WTC11 (cell line): ENCODE results near the gene C12orf56. TPM values are rescaled to one million over a fixed set of nuclear protein-coding genes. Genes with fewer than 3 reads are reported as not detected.

Experiments
- ATAC-seq: fragments of 200-7000 bp; cut with Tn5 transposase; 2 replicates; pipeline ENCODE4 v1.10.0; 2021; ENCODE audit warnings: mild to moderate bottlenecking, moderate library complexity
- CTCF ChIA-PET: fragments of 300-600 bp; sonication (Branson Sonifier 250); formaldehyde crosslinking; loops from one replicate; lab custom pipeline; 2021; ENCODE audit warnings: antibody characterized with exemption; lab: Charles Lee
- POLR2A ChIA-PET: fragments of 350-600 bp; sonication (Branson Sonifier 250); formaldehyde crosslinking; loops from one replicate; lab custom pipeline; 2021; ENCODE audit warnings: antibody characterized with exemption; lab: Charles Lee
- DNase-seq: peaks from one replicate; pipeline ENCODE4 v3.0.0; 2021; ENCODE audit warnings: low spot score
- H3K27ac Mint-ChIP-seq: 2 replicates; pipeline ENCODE4 v1.8.0; 2021; ENCODE audit warnings: mixed read lengths
- H3K27me3 Mint-ChIP-seq: 2 replicates; pipeline ENCODE4 v1.8.0; 2021; ENCODE audit warnings: low read depth, mild to moderate bottlenecking, moderate library complexity, mixed read lengths
- H3K36me3 Mint-ChIP-seq: 2 replicates; pipeline ENCODE4 v1.8.0; 2021; ENCODE audit warnings: mixed read lengths
- H3K4me1 Mint-ChIP-seq: 2 replicates; pipeline ENCODE4 v1.8.0; 2022; ENCODE audit warnings: mixed read lengths
- H3K4me3 Mint-ChIP-seq: 2 replicates; pipeline ENCODE4 v1.8.0; 2021; ENCODE audit warnings: mild to moderate bottlenecking, moderate library complexity, mixed read lengths
- H3K9me3 Mint-ChIP-seq: 2 replicates; pipeline ENCODE4 v1.8.0; 2021; ENCODE audit warnings: mixed read lengths
- ATF1 ChIP-seq: sonication (generic); formaldehyde crosslinking; IDR thresholded peaks from 2 replicates; pipeline ENCODE4 v1.8.1; 2023; ENCODE audit warnings: mild to moderate bottlenecking, moderate library complexity, missing genetic modification reagents
- CREB1 ChIP-seq: sonication (generic); formaldehyde crosslinking; IDR thresholded peaks from 2 replicates; pipeline ENCODE4 v1.8.0; 2023; ENCODE audit warnings: mild to moderate bottlenecking, missing genetic modification reagents
- ELF4 ChIP-seq: sonication (generic); formaldehyde crosslinking; IDR thresholded peaks from 2 replicates; pipeline ENCODE4 v1.8.1; 2022; ENCODE audit warnings: low read depth, mild to moderate bottlenecking, moderate library complexity, missing genetic modification reagents
- EMX1 ChIP-seq: fragments of 250-450 bp; sonication (Bioruptor Pico); IDR thresholded peaks from 2 replicates; pipeline ENCODE4 v1.8.0; 2021; ENCODE audit warnings: mild to moderate bottlenecking
- KAT7 ChIP-seq: sonication (generic); formaldehyde crosslinking; IDR thresholded peaks from 2 replicates; pipeline ENCODE4 v1.8.1; 2023; ENCODE audit warnings: missing genetic modification reagents, mild to moderate bottlenecking, borderline replicate concordance
- SMAD3 ChIP-seq: sonication (generic); formaldehyde crosslinking; IDR thresholded peaks from 2 replicates; pipeline ENCODE4 v1.8.0; 2022; ENCODE audit warnings: missing genetic modification reagents, mild to moderate bottlenecking, borderline replicate concordance
- ZNF263 ChIP-seq: sonication (generic); formaldehyde crosslinking; IDR thresholded peaks from 2 replicates; pipeline ENCODE4 v1.8.1; 2022; ENCODE audit warnings: low read depth, mild to moderate bottlenecking, moderate library complexity, missing genetic modification reagents
- ZNF317 ChIP-seq: sonication (generic); formaldehyde crosslinking; IDR thresholded peaks from 2 replicates; pipeline ENCODE4 v1.8.1; 2023; ENCODE audit warnings: low read depth, mild to moderate bottlenecking, moderate library complexity, missing genetic modification reagents, borderline replicate concordance
- total RNA-seq: library from RNA; stranded (reverse); gene quantifications from 3 replicates; pipeline ENCODE4 v1.2.3, GENCODE V29; 2021
- TF ChIP-seq, protein P1 (sequence below): fragments of 250-450 bp; sonication (Bioruptor Pico); IDR thresholded peaks from 2 replicates; pipeline ENCODE4 v1.9.0; 2021; ENCODE audit warnings: mild to moderate bottlenecking
- TF ChIP-seq, protein P2 (sequence below): sonication (generic); formaldehyde crosslinking; IDR thresholded peaks from 2 replicates; pipeline ENCODE4 v1.8.1; 2022; ENCODE audit warnings: mild to moderate bottlenecking, missing genetic modification reagents, moderate library complexity, borderline replicate concordance
- TF ChIP-seq, protein P3 (sequence below): fragments of 250-450 bp; sonication (Bioruptor Pico); IDR thresholded peaks from 2 replicates; pipeline ENCODE4 v2.1.2; 2022; ENCODE audit warnings: mild to moderate bottlenecking, moderate library complexity
- TF ChIP-seq, protein P4 (sequence below): sonication (generic); formaldehyde crosslinking; IDR thresholded peaks from 2 replicates; pipeline ENCODE4 v1.8.0; 2022; ENCODE audit warnings: missing genetic modification reagents
- TF ChIP-seq, protein P5 (sequence below): fragments of 250-450 bp; sonication (Bioruptor Pico); IDR thresholded peaks from 2 replicates; pipeline ENCODE4 v1.9.0; 2021; ENCODE audit warnings: mild to moderate bottlenecking
- TF ChIP-seq, protein P6 (sequence below): sonication (generic); formaldehyde crosslinking; IDR thresholded peaks from 2 replicates; pipeline ENCODE4 v1.8.1; 2022; ENCODE audit warnings: mild to moderate bottlenecking, moderate library complexity, missing genetic modification reagents
- TF ChIP-seq, protein P7 (sequence below): sonication (generic); formaldehyde crosslinking; IDR thresholded peaks from 2 replicates; pipeline ENCODE4 v1.8.0; 2023; ENCODE audit warnings: missing genetic modification reagents, mild to moderate bottlenecking, borderline replicate concordance

The C12orf56 gene
- total RNA-seq, 1 experiment from 2014 or later: 2.5 TPM

DNA sequence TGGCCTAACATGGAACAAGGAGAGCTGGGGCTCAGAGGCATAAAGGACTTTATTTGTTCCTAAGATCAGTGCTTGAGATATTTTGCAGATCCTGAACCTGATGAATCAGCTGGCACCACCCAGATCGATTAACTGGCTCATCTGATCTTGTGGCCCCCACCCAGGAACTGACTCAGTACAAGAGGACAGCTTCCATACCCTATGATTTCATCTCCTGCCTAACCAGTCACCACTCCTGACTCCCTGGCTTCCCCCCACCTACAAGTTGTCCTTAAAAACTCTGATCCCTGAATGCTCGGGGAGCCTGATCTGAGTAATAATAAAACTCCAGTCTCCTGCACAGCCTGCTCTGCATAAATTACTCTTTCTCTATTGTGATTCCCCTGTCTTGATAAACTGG is 5.1 kb downstream of the C12orf56 start:
- ATAC-seq: no peak
- Mint-ChIP-seq H3K9me3 (peaks cover 14% of the 10 kb centered on the region), H3K4me3 (no peak overlapping the region), H3K27ac (no peak overlapping the region), H3K4me1 (peaks cover 3% of the 10 kb centered on the region; the same call in 1 of the 2 replicates), H3K27me3 (peaks cover 9% of the 10 kb centered on the region), H3K36me3 (peaks cover 14% of the 10 kb centered on the region)
- DNase-seq: no peak
- CTCF ChIA-PET: no interaction called here
- POLR2A ChIA-PET: no interaction called here
- TF ChIP-seq, protein P1, sequence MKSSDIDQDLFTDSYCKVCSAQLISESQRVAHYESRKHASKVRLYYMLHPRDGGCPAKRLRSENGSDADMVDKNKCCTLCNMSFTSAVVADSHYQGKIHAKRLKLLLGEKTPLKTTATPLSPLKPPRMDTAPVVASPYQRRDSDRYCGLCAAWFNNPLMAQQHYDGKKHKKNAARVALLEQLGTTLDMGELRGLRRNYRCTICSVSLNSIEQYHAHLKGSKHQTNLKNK (CRISPR knock-in tag): no peak
- TF ChIP-seq KAT7 (CRISPR knock-in tag): no peak
- TF ChIP-seq ZNF263 (CRISPR knock-in tag): no peak
- TF ChIP-seq, protein P2, sequence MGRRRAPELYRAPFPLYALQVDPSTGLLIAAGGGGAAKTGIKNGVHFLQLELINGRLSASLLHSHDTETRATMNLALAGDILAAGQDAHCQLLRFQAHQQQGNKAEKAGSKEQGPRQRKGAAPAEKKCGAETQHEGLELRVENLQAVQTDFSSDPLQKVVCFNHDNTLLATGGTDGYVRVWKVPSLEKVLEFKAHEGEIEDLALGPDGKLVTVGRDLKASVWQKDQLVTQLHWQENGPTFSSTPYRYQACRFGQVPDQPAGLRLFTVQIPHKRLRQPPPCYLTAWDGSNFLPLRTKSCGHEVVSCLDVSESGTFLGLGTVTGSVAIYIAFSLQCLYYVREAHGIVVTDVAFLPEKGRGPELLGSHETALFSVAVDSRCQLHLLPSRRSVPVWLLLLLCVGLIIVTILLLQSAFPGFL (CRISPR knock-in tag): no peak
- TF ChIP-seq ATF1 (CRISPR knock-in tag): no peak

DNA sequence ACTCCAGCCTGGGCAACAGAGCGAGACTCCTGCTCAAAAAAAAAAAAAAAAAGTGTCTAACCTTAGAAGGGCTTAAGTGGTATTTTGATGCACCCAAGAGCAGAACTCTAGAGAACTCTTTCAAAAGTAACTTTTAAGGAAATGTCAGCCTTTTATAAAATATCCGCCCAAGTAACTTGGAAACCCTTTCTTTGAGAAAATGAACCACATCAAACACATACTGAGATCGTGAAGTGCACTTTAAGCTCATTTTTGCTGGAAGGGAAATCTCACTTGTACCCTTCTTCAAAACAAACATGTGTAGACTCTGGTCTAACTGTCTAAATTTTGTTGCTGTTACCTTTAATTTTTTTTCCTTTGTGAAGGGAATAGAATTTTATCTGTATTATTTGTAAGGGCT is 5.5 kb downstream of the C12orf56 start:
- H3K27ac Mint-ChIP-seq: no peak overlapping the region
- no peak overlapping the region for H3K4me3 Mint-ChIP-seq
- ATAC-seq (no peak), DNase-seq (no peak)
- peaks cover 18% of the 10 kb centered on the region for H3K36me3 Mint-ChIP-seq
- ChIA-PET POLR2A (no interaction called here), CTCF (interaction anchor here (0.6 kb wide), 1 partner anchor 564 kb away, joined by 3 read pairs; no protein-coding TSS in a partner anchor)
- H3K4me1 Mint-ChIP-seq: peaks cover 3% of the 10 kb centered on the region; the same call in 1 of the 2 replicates
- peaks cover 18% of the 10 kb centered on the region for H3K9me3 Mint-ChIP-seq
- TF ChIP-seq CREB1 (CRISPR knock-in tag): no peak
- no peak for TF ChIP-seq ZNF317
- TF ChIP-seq, protein P3, sequence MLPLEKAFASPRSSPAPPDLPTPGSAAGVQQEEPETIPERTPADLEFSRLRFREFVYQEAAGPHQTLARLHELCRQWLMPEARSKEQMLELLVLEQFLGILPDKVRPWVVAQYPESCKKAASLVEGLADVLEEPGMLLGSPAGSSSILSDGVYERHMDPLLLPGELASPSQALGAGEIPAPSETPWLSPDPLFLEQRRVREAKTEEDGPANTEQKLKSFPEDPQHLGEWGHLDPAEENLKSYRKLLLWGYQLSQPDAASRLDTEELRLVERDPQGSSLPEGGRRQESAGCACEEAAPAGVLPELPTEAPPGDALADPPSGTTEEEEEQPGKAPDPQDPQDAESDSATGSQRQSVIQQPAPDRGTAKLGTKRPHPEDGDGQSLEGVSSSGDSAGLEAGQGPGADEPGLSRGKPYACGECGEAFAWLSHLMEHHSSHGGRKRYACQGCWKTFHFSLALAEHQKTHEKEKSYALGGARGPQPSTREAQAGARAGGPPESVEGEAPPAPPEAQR (CRISPR knock-in tag): no peak
- TF ChIP-seq, protein P4, sequence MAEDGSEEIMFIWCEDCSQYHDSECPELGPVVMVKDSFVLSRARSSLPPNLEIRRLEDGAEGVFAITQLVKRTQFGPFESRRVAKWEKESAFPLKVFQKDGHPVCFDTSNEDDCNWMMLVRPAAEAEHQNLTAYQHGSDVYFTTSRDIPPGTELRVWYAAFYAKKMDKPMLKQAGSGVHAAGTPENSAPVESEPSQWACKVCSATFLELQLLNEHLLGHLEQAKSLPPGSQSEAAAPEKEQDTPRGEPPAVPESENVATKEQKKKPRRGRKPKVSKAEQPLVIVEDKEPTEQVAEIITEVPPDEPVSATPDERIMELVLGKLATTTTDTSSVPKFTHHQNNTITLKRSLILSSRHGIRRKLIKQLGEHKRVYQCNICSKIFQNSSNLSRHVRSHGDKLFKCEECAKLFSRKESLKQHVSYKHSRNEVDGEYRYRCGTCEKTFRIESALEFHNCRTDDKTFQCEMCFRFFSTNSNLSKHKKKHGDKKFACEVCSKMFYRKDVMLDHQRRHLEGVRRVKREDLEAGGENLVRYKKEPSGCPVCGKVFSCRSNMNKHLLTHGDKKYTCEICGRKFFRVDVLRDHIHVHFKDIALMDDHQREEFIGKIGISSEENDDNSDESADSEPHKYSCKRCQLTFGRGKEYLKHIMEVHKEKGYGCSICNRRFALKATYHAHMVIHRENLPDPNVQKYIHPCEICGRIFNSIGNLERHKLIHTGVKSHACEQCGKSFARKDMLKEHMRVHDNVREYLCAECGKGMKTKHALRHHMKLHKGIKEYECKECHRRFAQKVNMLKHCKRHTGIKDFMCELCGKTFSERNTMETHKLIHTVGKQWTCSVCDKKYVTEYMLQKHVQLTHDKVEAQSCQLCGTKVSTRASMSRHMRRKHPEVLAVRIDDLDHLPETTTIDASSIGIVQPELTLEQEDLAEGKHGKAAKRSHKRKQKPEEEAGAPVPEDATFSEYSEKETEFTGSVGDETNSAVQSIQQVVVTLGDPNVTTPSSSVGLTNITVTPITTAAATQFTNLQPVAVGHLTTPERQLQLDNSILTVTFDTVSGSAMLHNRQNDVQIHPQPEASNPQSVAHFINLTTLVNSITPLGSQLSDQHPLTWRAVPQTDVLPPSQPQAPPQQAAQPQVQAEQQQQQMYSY (CRISPR knock-in tag): no peak
- TF ChIP-seq, protein P5, sequence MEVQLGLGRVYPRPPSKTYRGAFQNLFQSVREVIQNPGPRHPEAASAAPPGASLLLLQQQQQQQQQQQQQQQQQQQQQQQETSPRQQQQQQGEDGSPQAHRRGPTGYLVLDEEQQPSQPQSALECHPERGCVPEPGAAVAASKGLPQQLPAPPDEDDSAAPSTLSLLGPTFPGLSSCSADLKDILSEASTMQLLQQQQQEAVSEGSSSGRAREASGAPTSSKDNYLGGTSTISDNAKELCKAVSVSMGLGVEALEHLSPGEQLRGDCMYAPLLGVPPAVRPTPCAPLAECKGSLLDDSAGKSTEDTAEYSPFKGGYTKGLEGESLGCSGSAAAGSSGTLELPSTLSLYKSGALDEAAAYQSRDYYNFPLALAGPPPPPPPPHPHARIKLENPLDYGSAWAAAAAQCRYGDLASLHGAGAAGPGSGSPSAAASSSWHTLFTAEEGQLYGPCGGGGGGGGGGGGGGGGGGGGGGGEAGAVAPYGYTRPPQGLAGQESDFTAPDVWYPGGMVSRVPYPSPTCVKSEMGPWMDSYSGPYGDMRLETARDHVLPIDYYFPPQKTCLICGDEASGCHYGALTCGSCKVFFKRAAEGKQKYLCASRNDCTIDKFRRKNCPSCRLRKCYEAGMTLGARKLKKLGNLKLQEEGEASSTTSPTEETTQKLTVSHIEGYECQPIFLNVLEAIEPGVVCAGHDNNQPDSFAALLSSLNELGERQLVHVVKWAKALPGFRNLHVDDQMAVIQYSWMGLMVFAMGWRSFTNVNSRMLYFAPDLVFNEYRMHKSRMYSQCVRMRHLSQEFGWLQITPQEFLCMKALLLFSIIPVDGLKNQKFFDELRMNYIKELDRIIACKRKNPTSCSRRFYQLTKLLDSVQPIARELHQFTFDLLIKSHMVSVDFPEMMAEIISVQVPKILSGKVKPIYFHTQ (CRISPR knock-in tag): no peak
- TF ChIP-seq SMAD3 (CRISPR knock-in tag): no peak
- TF ChIP-seq ELF4 (CRISPR knock-in tag): no peak
- TF ChIP-seq, protein P6, sequence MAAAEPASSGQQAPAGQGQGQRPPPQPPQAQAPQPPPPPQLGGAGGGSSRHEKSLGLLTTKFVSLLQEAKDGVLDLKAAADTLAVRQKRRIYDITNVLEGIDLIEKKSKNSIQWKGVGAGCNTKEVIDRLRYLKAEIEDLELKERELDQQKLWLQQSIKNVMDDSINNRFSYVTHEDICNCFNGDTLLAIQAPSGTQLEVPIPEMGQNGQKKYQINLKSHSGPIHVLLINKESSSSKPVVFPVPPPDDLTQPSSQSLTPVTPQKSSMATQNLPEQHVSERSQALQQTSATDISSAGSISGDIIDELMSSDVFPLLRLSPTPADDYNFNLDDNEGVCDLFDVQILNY (CRISPR knock-in tag): no peak
- no peak for TF ChIP-seq EMX1 (CRISPR knock-in tag)
- TF ChIP-seq, protein P7, sequence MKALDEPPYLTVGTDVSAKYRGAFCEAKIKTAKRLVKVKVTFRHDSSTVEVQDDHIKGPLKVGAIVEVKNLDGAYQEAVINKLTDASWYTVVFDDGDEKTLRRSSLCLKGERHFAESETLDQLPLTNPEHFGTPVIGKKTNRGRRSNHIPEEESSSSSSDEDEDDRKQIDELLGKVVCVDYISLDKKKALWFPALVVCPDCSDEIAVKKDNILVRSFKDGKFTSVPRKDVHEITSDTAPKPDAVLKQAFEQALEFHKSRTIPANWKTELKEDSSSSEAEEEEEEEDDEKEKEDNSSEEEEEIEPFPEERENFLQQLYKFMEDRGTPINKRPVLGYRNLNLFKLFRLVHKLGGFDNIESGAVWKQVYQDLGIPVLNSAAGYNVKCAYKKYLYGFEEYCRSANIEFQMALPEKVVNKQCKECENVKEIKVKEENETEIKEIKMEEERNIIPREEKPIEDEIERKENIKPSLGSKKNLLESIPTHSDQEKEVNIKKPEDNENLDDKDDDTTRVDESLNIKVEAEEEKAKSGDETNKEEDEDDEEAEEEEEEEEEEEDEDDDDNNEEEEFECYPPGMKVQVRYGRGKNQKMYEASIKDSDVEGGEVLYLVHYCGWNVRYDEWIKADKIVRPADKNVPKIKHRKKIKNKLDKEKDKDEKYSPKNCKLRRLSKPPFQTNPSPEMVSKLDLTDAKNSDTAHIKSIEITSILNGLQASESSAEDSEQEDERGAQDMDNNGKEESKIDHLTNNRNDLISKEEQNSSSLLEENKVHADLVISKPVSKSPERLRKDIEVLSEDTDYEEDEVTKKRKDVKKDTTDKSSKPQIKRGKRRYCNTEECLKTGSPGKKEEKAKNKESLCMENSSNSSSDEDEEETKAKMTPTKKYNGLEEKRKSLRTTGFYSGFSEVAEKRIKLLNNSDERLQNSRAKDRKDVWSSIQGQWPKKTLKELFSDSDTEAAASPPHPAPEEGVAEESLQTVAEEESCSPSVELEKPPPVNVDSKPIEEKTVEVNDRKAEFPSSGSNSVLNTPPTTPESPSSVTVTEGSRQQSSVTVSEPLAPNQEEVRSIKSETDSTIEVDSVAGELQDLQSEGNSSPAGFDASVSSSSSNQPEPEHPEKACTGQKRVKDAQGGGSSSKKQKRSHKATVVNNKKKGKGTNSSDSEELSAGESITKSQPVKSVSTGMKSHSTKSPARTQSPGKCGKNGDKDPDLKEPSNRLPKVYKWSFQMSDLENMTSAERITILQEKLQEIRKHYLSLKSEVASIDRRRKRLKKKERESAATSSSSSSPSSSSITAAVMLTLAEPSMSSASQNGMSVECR (CRISPR knock-in tag): no peak
- H3K27me3 Mint-ChIP-seq: peaks cover 9% of the 10 kb centered on the region
